HG02943 (cell line): Measurements from ENCODE around the gene ZNF138.
"Not testable (repeated sequence)": the region's sequence is repeated elsewhere in the genome, so short reads cannot be mapped to it uniquely, and the experiment has no call there.

ENCODE experiments used
- ATAC-seq: cut with Tn5 transposase; IDR thresholded peaks from one replicate; pipeline ENCODE4 v1.9.1; 2021; ENCODE audit warnings: mild to moderate bottlenecking, low read depth, moderate library complexity; ENCODE audit not compliant: unreplicated experiment

ZNF138 gene

GRCh38 chr7:64794171-64794844 is at the start of gene ZNF138:
ZNF138 (plus strand) TSS chr7:64794428; CDS start chr7:64794569, 141 bp downstream.
- ATAC-seq = peak; percentile 100

GRCh38 chr7:64744680-64745079 is 49.5 kb upstream of the ZNF138 start:
- no peak for ATAC-seq

- ATAC-seq = no peak
Measured at GRCh38 chr7:64747802-64748201, 46.4 kb upstream of the ZNF138 start.

- no peak for ATAC-seq
Measured at GRCh38 chr7:64753032-64753431, 41.2 kb upstream of the ZNF138 start.

GRCh38 chr7:64755865-64756264 is 38.4 kb upstream of the ZNF138 start:
- ATAC-seq = no peak

- no peak for ATAC-seq
Measured at GRCh38 chr7:64758151-64758550, 36.1 kb upstream of the ZNF138 start.

GRCh38 chr7:64768824-64769223 is 25.4 kb upstream of the ZNF138 start:
- no peak for ATAC-seq

GRCh38 chr7:64774204-64774842 is 19.9 kb upstream of the ZNF138 start:
- no peak for ATAC-seq

GRCh38 chr7:64775289-64775688 is 18.9 kb upstream of the ZNF138 start:
- ATAC-seq = no peak

GRCh38 chr7:64784842-64785241 is 9.4 kb upstream of the ZNF138 start:
- not testable (repeated sequence) for ATAC-seq

GRCh38 chr7:64787295-64787694 is 6.9 kb upstream of the ZNF138 start:
- ATAC-seq = no peak

GRCh38 chr7:64789241-64789640 is 5.0 kb upstream of the ZNF138 start:
- ATAC-seq = not testable (repeated sequence)

- ATAC-seq = no peak
Measured at GRCh38 chr7:64793106-64793755, 997 bp upstream of the ZNF138 start.

GRCh38 chr7:64795176-64795575 is 948 bp downstream of the ZNF138 start:
- no peak for ATAC-seq

GRCh38 chr7:64799169-64799568 is 4.9 kb downstream of the ZNF138 start:
- ATAC-seq = not testable (repeated sequence)

GRCh38 chr7:64802699-64803098 is 8.5 kb downstream of the ZNF138 start:
- ATAC-seq = no peak

GRCh38 chr7:64807731-64808365 is 13.6 kb downstream of the ZNF138 start:
- no peak for ATAC-seq

- no peak for ATAC-seq
Measured at GRCh38 chr7:64811767-64812166, 17.5 kb downstream of the ZNF138 start.

- no peak for ATAC-seq
Measured at GRCh38 chr7:64830926-64831325, 36.7 kb downstream of the ZNF138 start.

- no peak for ATAC-seq
Measured at GRCh38 chr7:64832136-64832535, 37.9 kb downstream of the ZNF138 start.

GRCh38 chr7:64834989-64835388 is 40.8 kb downstream of the ZNF138 start:
- no peak for ATAC-seq
